Measurements from ENCODE around the gene NR2F1-AS1.

Gene NR2F1-AS1

GRCh38 chr5:93577854-93578812, 2.9 kb downstream of the NR2F1-AS1 start:
- Mint-ChIP-seq H3K27me3 (ENCODE audit: low read depth) (peaks cover 71% of the 10 kb centered on the region), H3K4me1 (ENCODE audit: low read depth) (peaks cover 6% of the 10 kb centered on the region), H3K27ac (no peak overlapping the region), H3K4me3 (peak overlapping the region; percentile 42), H3K9me3 (no peaks in the 10 kb centered on the region), H3K36me3 (ENCODE audit: low read depth) (no peaks in the 10 kb centered on the region)

GRCh38 chr5:93576994-93577853, 3.8 kb downstream of the NR2F1-AS1 start:
- Mint-ChIP-seq H3K4me3 (no peak overlapping the region), H3K9me3 (no peaks in the 10 kb centered on the region), H3K36me3 (ENCODE audit: low read depth) (no peaks in the 10 kb centered on the region), H3K27me3 (ENCODE audit: low read depth) (peaks cover 80% of the 10 kb centered on the region), H3K4me1 (ENCODE audit: low read depth) (peaks cover 6% of the 10 kb centered on the region), H3K27ac (no peak overlapping the region)

- Mint-ChIP-seq H3K4me3 (no peak overlapping the region), H3K4me1 (ENCODE audit: low read depth) (peaks cover 4% of the 10 kb centered on the region), H3K36me3 (ENCODE audit: low read depth) (no peaks in the 10 kb centered on the region), H3K27ac (no peak overlapping the region), H3K9me3 (no peaks in the 10 kb centered on the region), H3K27me3 (ENCODE audit: low read depth) (peaks cover 87% of the 10 kb centered on the region)
Measured at GRCh38 chr5:93575461-93576414, 5.3 kb downstream of the NR2F1-AS1 start.

DNA sequence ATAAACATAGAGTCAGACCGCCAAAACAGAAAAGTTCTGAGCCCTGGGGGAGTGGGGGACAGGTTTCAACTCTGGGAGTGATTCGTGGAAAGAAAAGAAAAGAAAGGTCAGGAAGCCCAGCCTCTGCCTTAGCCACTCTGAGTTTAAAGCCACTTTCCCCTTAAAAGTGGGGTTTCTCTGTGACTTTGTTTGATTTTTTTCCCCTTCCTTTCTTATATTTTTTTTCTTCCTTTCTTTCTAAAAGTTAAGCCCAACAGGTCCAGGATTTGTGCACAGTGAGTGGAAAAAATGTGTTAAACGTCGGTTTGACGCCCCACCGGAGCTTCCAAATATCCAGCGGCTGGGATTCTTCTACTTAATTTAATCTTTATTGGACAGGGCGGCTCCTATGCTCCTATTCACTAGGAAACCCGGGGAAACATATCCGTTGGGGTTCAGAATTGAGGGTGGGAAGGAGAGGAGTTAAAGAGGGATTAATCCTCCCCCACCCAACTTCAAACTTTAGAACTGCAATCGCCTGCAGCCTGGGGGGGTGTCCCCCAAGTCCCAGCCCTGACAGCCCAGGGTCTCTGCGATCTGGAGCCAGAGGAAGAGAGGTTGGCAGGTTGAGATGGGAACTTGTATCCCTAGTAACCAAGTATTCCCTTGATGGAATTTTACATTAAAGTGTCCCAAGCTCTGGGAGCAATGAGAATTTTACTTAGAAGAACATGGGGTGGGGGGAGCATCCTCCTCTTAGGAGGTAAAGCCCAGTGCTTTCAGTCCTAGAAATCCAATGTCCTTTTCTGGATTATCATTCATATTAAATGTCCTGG, 6.3 kb downstream of the NR2F1-AS1 start:
- no peaks in the 10 kb centered on the region for H3K4me1 Mint-ChIP-seq (ENCODE audit: low read depth)
- no peak overlapping the region for H3K27ac Mint-ChIP-seq
- no peak overlapping the region for H3K4me3 Mint-ChIP-seq
- no peaks in the 10 kb centered on the region for H3K9me3 Mint-ChIP-seq
- no peaks in the 10 kb centered on the region for H3K36me3 Mint-ChIP-seq (ENCODE audit: low read depth)
- H3K27me3 Mint-ChIP-seq (ENCODE audit: low read depth) = peaks cover 88% of the 10 kb centered on the region

DNA sequence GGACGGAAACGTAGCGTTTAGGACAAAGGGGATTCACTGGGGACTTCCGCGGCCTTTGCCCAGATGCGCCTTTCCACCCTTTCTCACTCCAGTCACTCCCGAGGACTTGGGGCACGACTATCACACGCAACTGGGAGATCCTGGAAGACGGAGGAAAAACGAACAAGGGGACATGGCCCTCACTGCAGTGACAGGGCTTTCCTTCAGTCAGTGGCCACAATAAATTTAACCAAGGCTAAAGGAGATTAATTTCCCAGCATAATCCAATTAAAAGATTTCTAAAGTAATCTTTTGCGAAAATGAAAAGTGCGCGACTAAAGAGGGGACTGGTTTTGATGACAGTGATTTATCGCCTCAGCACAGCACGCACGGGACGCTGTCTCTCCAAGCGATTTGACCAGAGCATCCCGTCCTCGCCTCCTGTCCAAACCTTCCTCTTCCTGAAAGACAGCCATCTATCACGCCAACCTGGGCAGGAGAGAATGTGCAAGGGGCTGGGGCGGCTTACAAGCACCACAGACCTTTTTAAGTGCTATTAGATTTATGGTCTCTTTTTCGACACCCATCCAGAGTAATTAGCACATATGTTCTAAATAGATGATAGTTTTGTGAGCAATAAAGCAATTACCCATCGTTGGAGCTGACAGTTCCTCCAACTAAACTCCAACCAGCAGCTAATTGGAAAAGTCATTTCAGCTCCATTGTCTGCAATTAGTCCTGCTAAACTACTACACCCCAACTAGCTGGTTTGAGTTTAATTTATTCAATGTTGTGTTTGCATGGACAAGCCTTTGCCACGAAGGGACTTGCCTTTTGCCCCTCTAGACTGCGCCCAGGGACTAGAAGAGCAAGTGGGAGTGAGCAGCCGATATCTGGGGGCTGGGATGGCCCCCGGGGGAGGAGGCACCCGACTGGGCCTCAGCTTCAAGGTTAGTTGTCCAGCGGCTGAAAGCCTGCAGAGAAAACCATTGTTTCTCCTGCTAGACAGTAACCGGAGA, 7.4 kb downstream of the NR2F1-AS1 start:
- no peaks in the 10 kb centered on the region for H3K4me1 Mint-ChIP-seq (ENCODE audit: low read depth)
- no peak overlapping the region for H3K4me3 Mint-ChIP-seq
- H3K36me3 Mint-ChIP-seq (ENCODE audit: low read depth) = no peaks in the 10 kb centered on the region

DNA sequence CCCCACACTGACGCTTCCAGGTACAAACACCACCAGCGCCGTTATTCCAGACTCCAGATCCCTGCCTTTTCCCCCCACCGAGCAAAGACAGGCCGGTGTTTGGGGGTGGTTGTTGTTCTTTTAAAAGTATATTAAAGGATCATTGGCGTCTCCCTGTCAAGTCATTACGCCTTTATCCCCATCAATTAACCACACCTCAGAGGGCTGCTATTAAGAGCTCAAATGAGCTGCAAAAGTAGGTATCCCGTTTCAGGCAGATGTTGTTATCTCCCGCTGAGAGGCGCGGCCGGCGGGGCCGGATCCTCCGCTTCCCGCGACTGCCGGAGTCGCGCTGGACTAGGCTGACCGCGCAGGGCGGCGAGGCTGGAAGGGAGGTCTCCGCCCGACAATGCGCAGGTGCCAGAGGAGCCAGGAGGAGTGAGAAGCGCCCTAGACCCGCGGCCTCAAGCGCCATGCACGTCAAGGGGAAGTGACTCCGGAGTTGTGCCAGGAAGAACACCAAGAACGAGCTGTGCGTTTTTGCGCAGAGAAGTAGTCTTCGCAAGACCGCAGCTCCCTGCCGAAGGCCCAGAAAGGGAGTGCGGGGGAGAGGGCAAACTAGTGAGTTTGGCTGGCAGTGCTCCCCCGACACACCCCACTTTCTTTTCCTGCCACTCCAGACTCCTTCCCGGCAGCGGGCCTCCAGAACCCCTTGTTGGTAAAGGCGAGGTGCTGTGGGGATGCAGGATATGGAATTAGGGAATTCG, 8.2 kb downstream of the NR2F1-AS1 start:
- no peak overlapping the region for H3K4me3 Mint-ChIP-seq
- H3K27ac Mint-ChIP-seq = peak overlapping the region; percentile 2
- no peaks in the 10 kb centered on the region for H3K36me3 Mint-ChIP-seq (ENCODE audit: low read depth)

More for the DNA sequence above, 7.4 kb downstream of the NR2F1-AS1 start:
- Mint-ChIP-seq H3K9me3 (no peaks in the 10 kb centered on the region), H3K27ac (peak overlapping the region; percentile 79), H3K27me3 (ENCODE audit: low read depth) (peaks cover 95% of the 10 kb centered on the region)

GRCh38 chr5:93572101-93572607, 8.9 kb downstream of the NR2F1-AS1 start:
- no peak overlapping the region for H3K27ac Mint-ChIP-seq
- H3K4me1 Mint-ChIP-seq (ENCODE audit: low read depth) = no peaks in the 10 kb centered on the region
- no peak overlapping the region for H3K4me3 Mint-ChIP-seq
- no peaks in the 10 kb centered on the region for H3K9me3 Mint-ChIP-seq
- H3K36me3 Mint-ChIP-seq (ENCODE audit: low read depth) = no peaks in the 10 kb centered on the region
- H3K27me3 Mint-ChIP-seq (ENCODE audit: low read depth) = peaks cover 90% of the 10 kb centered on the region

More for the DNA sequence above, 8.2 kb downstream of the NR2F1-AS1 start:
- no peaks in the 10 kb centered on the region for H3K9me3 Mint-ChIP-seq
- peaks cover 91% of the 10 kb centered on the region for H3K27me3 Mint-ChIP-seq (ENCODE audit: low read depth)
- no peaks in the 10 kb centered on the region for H3K4me1 Mint-ChIP-seq (ENCODE audit: low read depth)

DNA sequence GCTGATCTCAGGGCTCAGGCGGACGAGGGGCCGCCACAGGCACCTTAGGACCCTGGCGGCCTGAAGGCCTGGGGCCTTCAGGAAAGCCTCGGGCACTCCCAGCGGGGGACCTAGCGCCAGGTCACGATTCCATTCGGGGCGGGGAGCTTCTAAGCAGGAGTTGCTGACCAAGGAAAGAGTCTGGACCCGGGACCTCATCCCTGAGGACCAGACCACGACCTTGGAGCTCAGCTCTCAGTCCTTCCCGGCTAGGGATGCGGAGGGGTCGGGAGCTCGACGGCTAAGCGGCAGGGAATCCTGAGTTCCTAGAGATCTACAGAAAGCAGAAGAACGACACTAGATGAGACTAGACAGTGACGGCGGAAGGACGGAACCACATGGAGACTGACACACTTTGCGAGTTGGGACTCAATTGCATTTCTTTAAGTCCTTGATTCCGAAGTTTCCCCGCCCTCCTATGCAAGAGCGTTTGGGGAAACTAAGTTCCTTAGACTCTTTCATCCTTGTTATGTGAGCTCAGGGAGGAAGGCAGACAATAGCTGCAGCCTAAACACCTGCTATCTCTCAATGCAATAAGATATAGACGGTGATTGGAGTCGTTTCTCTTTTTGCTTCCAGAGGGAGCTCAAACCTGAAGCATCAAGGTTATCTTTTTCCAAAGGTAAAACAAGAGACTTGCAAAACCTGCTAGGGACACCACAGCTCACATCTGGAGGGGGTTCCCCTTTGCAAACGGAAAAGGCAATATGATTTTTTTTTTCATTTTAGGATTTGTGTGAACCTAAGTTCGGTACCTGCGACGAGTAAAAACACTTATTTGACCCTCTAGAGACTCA, 9.7 kb downstream of the NR2F1-AS1 start:
- Mint-ChIP-seq H3K4me3 (no peak overlapping the region), H3K36me3 (ENCODE audit: low read depth) (no peaks in the 10 kb centered on the region), H3K27me3 (ENCODE audit: low read depth) (peaks cover 83% of the 10 kb centered on the region), H3K4me1 (ENCODE audit: low read depth) (no peaks in the 10 kb centered on the region), H3K27ac (peak overlapping the region; percentile 67), H3K9me3 (no peaks in the 10 kb centered on the region)

DNA sequence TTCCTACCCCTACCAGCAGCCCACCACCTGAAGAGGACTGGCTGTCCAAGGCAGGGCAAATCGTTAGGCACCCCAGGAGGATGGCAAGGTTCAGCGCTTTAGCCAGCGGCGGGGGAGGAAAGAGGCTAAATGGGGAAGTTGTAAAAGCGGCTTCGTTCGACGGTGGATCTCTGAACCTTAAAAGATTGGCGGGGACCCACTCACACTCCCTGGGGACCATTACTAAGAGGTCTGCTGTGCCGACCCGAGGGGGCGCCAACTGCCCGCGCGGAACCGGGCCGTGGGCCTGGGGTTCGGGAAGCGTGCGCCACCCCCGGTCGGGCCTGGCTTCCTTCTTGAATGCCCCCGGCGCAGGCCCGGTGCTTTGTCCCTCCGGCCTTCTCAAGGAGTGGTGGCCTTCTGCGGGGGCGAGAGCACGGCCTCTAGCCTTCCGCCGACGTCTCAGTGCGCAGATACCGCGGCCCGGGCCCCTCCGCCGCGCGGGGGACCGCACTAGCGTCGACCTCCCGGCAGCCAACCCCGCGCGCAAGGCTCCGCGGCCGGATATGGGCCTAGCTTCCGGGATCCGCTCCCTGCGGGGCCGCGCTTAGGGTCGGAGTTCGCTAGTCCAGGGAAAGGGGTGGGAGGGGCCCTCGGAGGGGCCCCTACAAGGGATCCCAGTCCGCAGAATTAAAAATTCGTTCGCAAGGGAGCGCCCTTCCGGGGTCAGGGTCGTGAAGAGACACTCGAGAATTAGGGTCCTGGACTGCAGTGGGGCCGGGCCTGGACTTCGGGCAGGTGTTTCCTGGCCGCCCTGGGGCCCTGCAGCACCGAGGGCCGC, 10.5 kb downstream of the NR2F1-AS1 start:
- Mint-ChIP-seq H3K36me3 (ENCODE audit: low read depth) (no peaks in the 10 kb centered on the region), H3K9me3 (no peaks in the 10 kb centered on the region), H3K4me3 (no peak overlapping the region), H3K4me1 (ENCODE audit: low read depth) (no peaks in the 10 kb centered on the region), H3K27ac (peak overlapping the region; percentile 20), H3K27me3 (ENCODE audit: low read depth) (peaks cover 75% of the 10 kb centered on the region)

- no peaks in the 10 kb centered on the region for H3K36me3 Mint-ChIP-seq (ENCODE audit: low read depth)
- H3K4me3 Mint-ChIP-seq = no peak overlapping the region
- H3K9me3 Mint-ChIP-seq = no peaks in the 10 kb centered on the region
- peak overlapping the region; percentile 20 for H3K27ac Mint-ChIP-seq
- peaks cover 65% of the 10 kb centered on the region for H3K27me3 Mint-ChIP-seq (ENCODE audit: low read depth)
- no peaks in the 10 kb centered on the region for H3K4me1 Mint-ChIP-seq (ENCODE audit: low read depth)
Measured at GRCh38 chr5:93569300-93570160, 11.5 kb downstream of the NR2F1-AS1 start.
